GM04503 (cell line): ENCODE results near the gene UNC50.

Experiments used
- DNase-seq: peaks from one replicate; pipeline ENCODE4 v3.0.0-alpha.2; 2012; ENCODE audit warnings: low read depth

The UNC50 gene

GRCh38 chr2:98664323-98664722 lies 55.9 kb downstream of the UNC50 start:
- DNase-seq, result no peak

- no peak for DNase-seq
Observed at GRCh38 chr2:98665677-98666076, 57.3 kb downstream of the UNC50 start.
